Esophagus muscularis mucosa (tissue), 4 donors: ENCODE results near the gene SMAP1. TPM values are rescaled to one million over a fixed set of nuclear protein-coding genes. Genes with fewer than 3 reads are reported as not detected.

ENCODE experiments used
- DNase-seq: peaks from one replicate; pipeline ENCODE4 v3.0.0-alpha.2; 2017; ENCODE audit errors: extremely low spot score
- H3K27ac ChIP-seq, 4 donors: fragments of 200-600 bp; sonication (generic); replicated peaks in 1 of 4; 1 replicate in 3 of 4; 2 replicates in 1 of 4; pipeline ENCODE4 v1.5.1; 2016 to 2019; ENCODE audit warnings: mild to moderate bottlenecking in 1 of 4
- H3K27me3 ChIP-seq, 4 donors: fragments of 200-600 bp; sonication (generic); one replicate each; pipeline versions ENCODE4 v1.5.1 to v1.6.0; 2016 to 2019
- H3K36me3 ChIP-seq, 4 donors: fragments of 200-600 bp; sonication (generic); one replicate each; pipeline ENCODE4 v1.5.1; 2016 to 2019
- H3K4me1 ChIP-seq, 4 donors: fragments of 200-600 bp; sonication (generic); one replicate each; pipeline ENCODE4 v1.5.1; 2016 to 2019
- H3K4me3 ChIP-seq, 4 donors: fragments of 200-600 bp; sonication (generic); 1 replicate in 2 of 4; 2 replicates in 2 of 4; pipeline ENCODE4 v1.5.1; 2016 to 2019; ENCODE audit warnings: mild to moderate bottlenecking in 4 of 4, moderate library complexity in 1 of 4
- H3K9me3 ChIP-seq, 4 donors: fragments of 200-600 bp; sonication (generic); 1 replicate in 3 of 4; 2 replicates in 1 of 4; pipeline ENCODE4 v1.5.1; 2016 to 2019
- CTCF ChIP-seq, 3 experiments: fragments of 200-600 bp in 2 of 3; fragments of 450-650 bp in 1 of 3; sonication (generic) in 2 of 3; IDR thresholded peaks; one replicate each; pipeline ENCODE4 v1.5.1; 2017 to 2019; ENCODE audit warnings: antibody characterized with exemption in 3 of 3, mild to moderate bottlenecking in 2 of 3, moderate library complexity in 1 of 3
- EP300 ChIP-seq: sonication (generic); formaldehyde crosslinking; IDR thresholded peaks from one replicate; pipeline ENCODE4 v1.6.1; 2017; ENCODE audit warnings: antibody characterized with exemption
- POLR2A ChIP-seq: fragments of 450-650 bp; IDR thresholded peaks from one replicate; pipeline ENCODE4 v1.6.1; 2017; ENCODE audit warnings: antibody characterized with exemption, moderate library complexity, mild to moderate bottlenecking, low read depth
- POLR2AphosphoS5 ChIP-seq, 2 donors: sonication (generic); formaldehyde crosslinking; IDR thresholded peaks; one replicate each; pipeline ENCODE4 v1.6.1; 2017; ENCODE audit warnings: antibody characterized with exemption in 2 of 2
- WGBS: methylation state at CpG from one replicate; pipeline ENCODE4 v1.1.5; 2018; 5-methylcytosine and 5-hydroxymethylcytosine counted together
- intact Hi-C: fragments of 100-400 bp; cut with DNase I; formaldehyde crosslinking; loops from one replicate; pipeline ENCODE4 v1.15.1; 2023
- total RNA-seq, 4 donors: library from RNA; depleted of rRNA; stranded (reverse); fragments of >200 nt; gene quantifications; one replicate each; pipeline versions ENCODE4 v1.1.0 to v1.2.1, GENCODE V29; 2016

Gene SMAP1
- total RNA-seq, 4 donors from 2014 or later: 23.7 to 33.1 (median 29.5) TPM

- Histone ChIP-seq H3K4me1 (no peaks in the 10 kb centered on the region), H3K9me3 (no peaks in the 10 kb centered on the region), H3K27ac (no peak overlapping the region), H3K4me3 (no peak overlapping the region), H3K36me3 (peaks cover 4 to 25% (median 16%) of the 10 kb centered on the region in 4 donors), H3K27me3 (no peaks in the 10 kb centered on the region)
- DNase-seq: no peak
- intact Hi-C loops: no loop called here
- TF ChIP-seq CTCF (IDR thresholded peaks at IDR 0.05): no peak
- TF ChIP-seq POLR2AphosphoS5 (IDR thresholded peaks at IDR 0.05): no peak
- TF ChIP-seq EP300: no peak
- TF ChIP-seq POLR2A: no peak
- WGBS: 81% methylated on average over 3 of the region's 3 CpGs
These were observed 196.7 kb downstream of the SMAP1 start for GRCh38 chr6:70864401-70864800.

- no peaks in the 10 kb centered on the region for H3K4me1 ChIP-seq
- intact Hi-C loops: no loop called here
- no peaks in the 10 kb centered on the region for H3K36me3 ChIP-seq
- TF ChIP-seq EP300 (no peak), POLR2A (no peak), POLR2AphosphoS5 (IDR thresholded peaks at IDR 0.05) (no peak), CTCF (IDR thresholded peaks at IDR 0.05) (no peak)
- H3K9me3 ChIP-seq: peaks cover 0 to 25% (median 12%) of the 10 kb centered on the region in 4 donors
- 97% methylated on average over 2 of the region's 2 CpGs for WGBS
- H3K4me3 ChIP-seq: no peak overlapping the region
- H3K27ac ChIP-seq: no peak overlapping the region
- no peaks in the 10 kb centered on the region for H3K27me3 ChIP-seq
- no peak for DNase-seq
These were observed 204.8 kb downstream of the SMAP1 start for GRCh38 chr6:70872469-70872868.

GRCh38 chr6:70874181-70874913 lies 206.7 kb downstream of the SMAP1 start:
- Histone ChIP-seq H3K4me3 (no peak overlapping the region), H3K27ac (no peak overlapping the region), H3K4me1 (no peaks in the 10 kb centered on the region), H3K36me3 (no peaks in the 10 kb centered on the region), H3K27me3 (no peaks in the 10 kb centered on the region), H3K9me3 (peaks cover 0 to 25% (median 12%) of the 10 kb centered on the region in 4 donors)
- no peak for DNase-seq
- intact Hi-C loops: no loop called here
- no peak for TF ChIP-seq POLR2AphosphoS5 (IDR thresholded peaks at IDR 0.05)
- no peak for TF ChIP-seq POLR2A
- TF ChIP-seq EP300: no peak
- TF ChIP-seq CTCF (IDR thresholded peaks at IDR 0.05): no peak
- 67% methylated on average over 3 of the region's 3 CpGs for WGBS

- Histone ChIP-seq H3K9me3 (no peaks in the 10 kb centered on the region), H3K36me3 (no peaks in the 10 kb centered on the region), H3K4me3 (no peak overlapping the region), H3K27me3 (no peaks in the 10 kb centered on the region), H3K4me1 (peaks cover 0 to 3% (median 0%) of the 10 kb centered on the region in 4 donors), H3K27ac (no peak overlapping the region)
- intact Hi-C loops: no loop called here
- TF ChIP-seq POLR2A (no peak), CTCF (IDR thresholded peaks at IDR 0.05) (no peak), POLR2AphosphoS5 (IDR thresholded peaks at IDR 0.05) (no peak)
- WGBS: 84% methylated on average over 5 of the region's 5 CpGs
- DNase-seq: no peak
These were observed 211.8 kb downstream of the SMAP1 start for GRCh38 chr6:70879496-70879895.
